Suprapubic skin (tissue), 4 donors: ENCODE results near the gene EXOSC2.

Experiments
- CTCF ChIP-seq, 2 donors: fragments of 200-600 bp in 1 of 2; fragments of 450-650 bp in 1 of 2; sonication (generic) in 1 of 2; IDR thresholded peaks; one replicate each; pipeline ENCODE4 v1.5.1; 2016 to 2019; ENCODE audit warnings: antibody characterized with exemption in 2 of 2, mild to moderate bottlenecking in 1 of 2, moderate library complexity in 1 of 2
- EP300 ChIP-seq: sonication (generic); formaldehyde crosslinking; IDR thresholded peaks from one replicate; pipeline ENCODE4 v1.6.1; 2017; ENCODE audit warnings: antibody characterized with exemption
- POLR2AphosphoS5 ChIP-seq, 3 donors: sonication (generic); formaldehyde crosslinking; IDR thresholded peaks; one replicate each; pipeline ENCODE4 v1.6.1; 2017; ENCODE audit warnings: antibody characterized with exemption in 3 of 3

GRCh38 chr9:130688072-130688471 is 5.5 kb upstream of the EXOSC2 start:
- TF ChIP-seq CTCF (IDR thresholded peaks at IDR 0.05) (no peak), POLR2AphosphoS5 (IDR thresholded peaks at IDR 0.05) (no peak), EP300 (no peak)
